Pulmonary artery endothelial cell (primary cell): ENCODE measurements around the gene PIAS2. TPM values are rescaled to one million over a fixed set of nuclear protein-coding genes. Genes with fewer than 3 reads are reported as not detected.
"Not testable (repeated sequence)": the region's sequence is repeated elsewhere in the genome, so short reads cannot be mapped to it uniquely, and the experiment has no call there.

Experiments used
- DNase-seq: peaks from one replicate; pipeline ENCODE4 v3.0.0-alpha.2; 2011; ENCODE audit warnings: low read depth, low spot score
- total RNA-seq: library from RNA; depleted of rRNA; stranded (reverse); fragments of >200 nt; gene quantifications from 2 replicates; pipeline ENCODE4 v1.2.3, GENCODE V29; 2014

PIAS2 gene
- total RNA-seq, 1 donor from 2014 or later = 12.7 TPM

- DNase-seq = not testable (repeated sequence)
Observed at GRCh38 chr18:46832422-46832821, 84.9 kb downstream of the PIAS2 start.

GRCh38 chr18:46831434-46831833, 85.9 kb downstream of the PIAS2 start:
- DNase-seq = no peak

- no peak for DNase-seq
Observed at GRCh38 chr18:46830633-46831032, 86.7 kb downstream of the PIAS2 start.

GRCh38 chr18:46829947-46830346, 87.4 kb downstream of the PIAS2 start:
- no peak for DNase-seq

- DNase-seq = no peak
Observed at GRCh38 chr18:46829531-46829930, 87.8 kb downstream of the PIAS2 start.

- DNase-seq = no peak
Observed at GRCh38 chr18:46821856-46822711, 95.2 kb downstream of the PIAS2 start.

- no peak for DNase-seq
Observed at GRCh38 chr18:46820863-46821262, 96.4 kb downstream of the PIAS2 start.

- DNase-seq = no peak
Observed at GRCh38 chr18:46815661-46816060, 101.6 kb downstream of the PIAS2 start.

GRCh38 chr18:46814399-46814798, 102.9 kb downstream of the PIAS2 start:
- DNase-seq = no peak

GRCh38 chr18:46812311-46812710, 105.0 kb downstream of the PIAS2 start:
- DNase-seq = no peak

- no peak for DNase-seq
Observed at GRCh38 chr18:46810481-46811000, 106.8 kb downstream of the PIAS2 start.

- DNase-seq = no peak
Observed at GRCh38 chr18:46809145-46809544, 108.2 kb downstream of the PIAS2 start.

GRCh38 chr18:46795945-46796344, 121.4 kb downstream of the PIAS2 start:
- not testable (repeated sequence) for DNase-seq

GRCh38 chr18:46794607-46795006, 122.7 kb downstream of the PIAS2 start:
- DNase-seq = no peak

GRCh38 chr18:46793565-46793964, 123.7 kb downstream of the PIAS2 start:
- DNase-seq = no peak

GRCh38 chr18:46789088-46789487, 128.2 kb downstream of the PIAS2 start:
- no peak for DNase-seq

GRCh38 chr18:46787674-46788073, 129.6 kb downstream of the PIAS2 start:
- no peak for DNase-seq

- DNase-seq = no peak
Observed at GRCh38 chr18:46772357-46772756, 144.9 kb downstream of the PIAS2 start.

- DNase-seq = no peak
Observed at GRCh38 chr18:46771141-46771540, 146.2 kb downstream of the PIAS2 start.

- DNase-seq = no peak
Observed at GRCh38 chr18:46770708-46771107, 146.6 kb downstream of the PIAS2 start.

GRCh38 chr18:46768166-46768921, 149.0 kb downstream of the PIAS2 start:
- DNase-seq = no peak

GRCh38 chr18:46767217-46767616, 150.1 kb downstream of the PIAS2 start:
- no peak for DNase-seq
